ENCODE measurements around the gene SHROOM1.
"Not testable (repeated sequence)": the region's sequence is repeated elsewhere in the genome, so short reads cannot be mapped to it uniquely, and the experiment has no call there.

SHROOM1 gene

DNA sequence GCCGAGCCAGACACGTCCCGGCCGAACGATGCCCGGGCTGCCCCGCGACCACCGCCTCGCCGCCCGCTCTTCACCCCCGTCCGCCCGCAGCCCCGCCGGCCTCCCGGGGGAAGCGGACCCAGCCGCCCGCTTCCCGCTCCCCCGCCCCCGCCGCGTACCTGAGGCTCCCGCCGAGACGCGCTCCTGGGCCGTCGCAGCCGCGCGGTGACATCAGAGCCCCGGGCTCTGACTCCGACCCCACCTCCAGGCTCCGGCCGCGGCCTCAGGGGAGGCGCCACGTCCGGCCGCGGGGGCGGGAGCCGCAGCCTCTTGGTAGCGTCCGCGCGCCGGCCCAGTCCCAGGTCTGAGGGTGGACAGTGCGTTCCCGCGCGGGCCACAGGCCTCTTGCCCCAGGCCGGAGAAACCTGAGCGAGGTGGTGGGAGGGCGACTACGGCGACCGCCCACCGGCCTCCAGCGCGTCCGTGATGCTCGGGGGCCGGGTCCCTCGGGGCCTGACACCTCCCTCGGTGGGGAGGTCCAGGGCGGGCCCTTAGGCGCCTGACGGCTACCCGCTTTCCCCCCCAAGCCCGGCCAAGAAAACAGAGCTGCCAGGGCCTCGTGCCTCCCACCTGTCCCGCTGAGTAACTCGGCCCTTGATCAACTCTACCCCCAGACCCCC is at the start of gene SHROOM1:
TSS of gene SHROOM1 (minus strand) at position 212 of the 659 bp plus-strand sequence. CDS start 4,507 bp downstream, outside the sequence.
- peak in 18 of 56 donors; percentile 14 to 65 (median 40) for DNase-seq

GRCh38 chr5:132877938-132878337 is 47.5 kb upstream of the SHROOM1 start:
- peak in 13 of 56 donors; percentile 7 to 28 (median 10) for DNase-seq

DNA sequence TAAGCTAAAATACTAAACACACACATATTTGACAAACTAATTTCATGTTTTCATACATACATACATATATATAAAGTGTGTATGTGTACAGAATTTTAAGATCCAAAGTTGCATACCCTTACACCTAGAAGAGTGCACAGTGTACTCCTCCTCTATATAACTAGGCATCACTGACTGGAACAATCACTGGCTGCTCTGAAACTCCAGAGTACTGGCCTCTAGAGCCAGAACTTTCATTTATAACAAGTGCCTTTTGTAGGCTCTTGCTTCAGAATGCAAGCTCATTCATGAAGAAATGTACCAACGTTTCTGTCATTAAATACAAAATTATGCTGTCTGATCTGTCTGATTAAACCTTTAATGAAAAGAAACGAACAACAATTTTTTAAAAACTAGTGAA is 47.0 kb upstream of the SHROOM1 start:
- no peak for DNase-seq

- DNase-seq, result no peak
These were observed 45.7 kb upstream of the SHROOM1 start for GRCh38 chr5:132876020-132876759.

GRCh38 chr5:132873930-132874271 is 43.5 kb upstream of the SHROOM1 start:
- DNase-seq, result no peak

DNA sequence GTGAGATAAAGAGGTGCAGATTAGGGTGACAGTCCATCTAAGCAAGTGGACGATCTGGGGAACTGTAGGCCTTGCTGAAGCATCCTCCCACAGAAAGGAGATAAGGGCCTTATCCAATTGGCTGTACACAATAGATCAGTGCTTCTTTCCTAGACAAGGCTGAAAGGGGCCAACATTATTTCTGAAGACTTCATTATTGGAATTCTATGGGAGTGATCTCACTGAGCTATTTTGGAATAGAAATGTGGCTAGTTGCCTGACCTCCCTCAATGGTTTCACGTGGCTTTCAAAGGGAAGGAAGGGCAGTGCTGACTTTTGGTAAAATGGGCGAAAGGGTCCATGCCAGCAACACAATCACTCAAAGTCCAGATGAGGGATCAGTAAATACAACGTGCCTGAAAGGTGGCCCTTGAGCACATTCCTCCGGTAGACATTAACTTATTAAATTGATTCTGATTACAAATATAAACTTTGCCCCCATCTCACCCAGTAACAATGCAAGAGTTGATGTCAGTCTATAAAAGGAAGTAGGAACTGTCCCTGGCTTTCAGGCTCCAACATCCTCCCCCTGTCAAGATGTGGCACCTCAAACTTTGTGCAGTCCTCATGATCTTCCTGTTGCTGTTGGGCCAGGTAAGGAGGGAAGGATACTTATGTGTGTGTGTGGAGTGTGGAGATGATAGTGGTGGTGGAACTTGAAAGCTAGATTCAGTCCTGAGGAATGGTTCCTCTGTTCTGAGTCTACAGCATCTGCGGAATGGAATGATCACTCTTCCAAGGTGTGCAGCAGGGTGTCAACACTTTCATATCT is 42.9 kb upstream of the SHROOM1 start, which contains the start of gene LEAP2:
TSS of gene LEAP2 (plus strand) at position 550 of the 811 bp plus-strand sequence. CDS start at position 577, 27 bp downstream.
- DNase-seq, result no peak

- DNase-seq, result no peak
These were observed 42.3 kb upstream of the SHROOM1 start for GRCh38 chr5:132872788-132873118.

DNA sequence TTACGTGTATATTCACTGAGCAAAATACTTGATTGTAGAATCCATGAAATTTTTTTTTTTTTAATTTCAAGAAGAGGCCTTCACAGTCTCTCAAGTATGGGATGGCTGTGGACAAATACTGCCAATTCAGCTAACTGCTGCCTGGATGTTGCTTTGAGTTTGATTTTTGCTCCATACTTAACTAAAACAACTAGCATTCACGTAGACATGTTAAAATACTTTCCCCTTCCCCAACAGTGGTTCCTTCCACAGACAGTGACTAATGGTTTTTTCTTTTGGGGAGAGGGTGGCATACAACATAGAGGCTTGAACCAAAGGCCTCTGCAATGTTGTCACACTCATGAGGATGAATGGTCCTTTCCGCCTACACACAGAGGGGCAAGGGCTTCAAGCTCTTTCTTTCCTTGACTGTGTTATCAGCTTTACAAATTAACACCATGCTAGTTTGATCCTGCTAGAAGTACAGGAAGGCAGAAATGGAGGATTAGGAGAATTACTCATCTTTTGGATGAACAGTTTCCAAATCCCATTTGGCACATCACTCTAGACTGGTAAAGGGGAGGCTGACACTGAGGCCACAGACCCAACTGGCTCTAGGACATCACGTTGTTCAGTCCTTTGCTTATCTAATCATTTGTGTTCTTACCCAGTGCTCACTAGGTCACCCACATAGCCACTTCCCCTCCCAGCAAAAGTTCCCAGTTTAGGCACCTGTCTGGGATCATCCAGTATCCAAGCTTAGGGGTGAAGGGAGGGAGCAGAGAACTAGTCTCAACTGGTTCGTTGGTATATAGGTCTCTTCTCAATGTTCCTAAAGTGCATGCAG is 41.2 kb upstream of the SHROOM1 start:
- no peak for DNase-seq

DNA sequence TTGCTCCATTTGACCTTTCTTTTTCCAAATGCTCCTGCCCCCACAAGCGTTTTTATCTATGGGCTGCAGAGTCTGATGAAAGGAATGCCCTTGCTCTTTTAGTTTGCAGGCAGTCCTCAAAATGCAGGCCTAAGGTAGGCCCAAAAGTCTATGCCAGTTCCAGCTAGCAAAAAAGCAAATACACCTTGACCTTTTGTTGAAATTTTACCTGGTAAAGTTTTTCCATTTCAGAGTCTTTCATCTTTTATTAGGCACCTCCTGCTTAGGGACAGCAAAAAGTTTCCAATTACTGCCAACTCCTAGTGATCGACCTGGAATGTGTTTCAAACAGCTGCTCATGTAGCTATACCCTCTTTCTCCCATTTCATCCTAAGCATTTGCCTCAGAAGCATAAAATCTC is 40.4 kb upstream of the SHROOM1 start:
- DNase-seq, result no peak

DNA sequence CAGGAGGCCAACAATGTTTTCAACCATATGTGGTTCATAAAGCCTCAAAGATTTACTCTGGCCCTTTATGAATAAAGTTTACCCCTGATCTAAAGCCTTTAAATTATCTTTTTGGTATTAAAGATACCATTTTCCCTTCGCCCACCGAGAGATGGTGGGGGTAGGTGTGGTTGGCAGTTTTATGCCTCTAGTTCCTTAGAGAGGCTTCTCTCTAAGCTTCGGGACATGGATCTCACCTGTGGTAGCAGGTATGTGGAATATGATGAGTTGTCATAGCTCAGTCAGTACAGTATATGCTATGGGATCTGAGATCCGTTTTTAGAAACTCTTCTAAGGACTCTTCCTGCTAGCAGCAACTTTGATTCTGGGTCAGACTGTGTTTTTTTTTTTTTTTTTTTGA is 38.3 kb upstream of the SHROOM1 start:
- DNase-seq, result no peak

DNA sequence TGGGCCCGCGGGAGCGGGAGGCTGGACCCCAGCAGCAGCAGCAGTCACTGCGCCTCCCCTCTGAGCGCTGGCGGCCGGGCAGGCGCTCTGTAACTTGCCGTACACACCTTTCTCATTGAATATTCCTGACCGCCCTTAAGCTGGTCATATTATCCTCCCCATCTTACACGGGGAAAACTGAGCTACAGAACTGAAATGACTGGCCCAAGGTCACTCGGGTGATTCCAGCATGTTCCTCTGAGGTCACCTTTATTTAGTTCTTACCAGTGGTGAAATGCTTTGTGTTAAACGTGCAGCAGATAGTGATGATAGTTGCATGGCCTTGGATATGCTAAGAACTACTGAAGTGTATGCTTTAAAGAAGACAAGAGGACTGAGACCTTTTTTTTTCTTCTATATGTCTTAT is 36.6 kb upstream of the SHROOM1 start:
- no peak for DNase-seq

GRCh38 chr5:132866342-132867045 is 36.0 kb upstream of the SHROOM1 start, which contains the start of the genes GDF9 and UQCRQ:
TSS of gene GDF9 (minus strand) at chr5:132866469. CDS start at chr5:132864533, 1,936 bp downstream.
TSS of gene UQCRQ (plus strand) at chr5:132866642. CDS start at chr5:132866882, 240 bp downstream.
- DNase-seq, result peak; percentile 83 to 99 (median 97)

GRCh38 chr5:132865668-132866341 is 35.4 kb upstream of the SHROOM1 start:
- DNase-seq, result peak in 5 of 56 donors; percentile 13 to 53 (median 33)

DNA sequence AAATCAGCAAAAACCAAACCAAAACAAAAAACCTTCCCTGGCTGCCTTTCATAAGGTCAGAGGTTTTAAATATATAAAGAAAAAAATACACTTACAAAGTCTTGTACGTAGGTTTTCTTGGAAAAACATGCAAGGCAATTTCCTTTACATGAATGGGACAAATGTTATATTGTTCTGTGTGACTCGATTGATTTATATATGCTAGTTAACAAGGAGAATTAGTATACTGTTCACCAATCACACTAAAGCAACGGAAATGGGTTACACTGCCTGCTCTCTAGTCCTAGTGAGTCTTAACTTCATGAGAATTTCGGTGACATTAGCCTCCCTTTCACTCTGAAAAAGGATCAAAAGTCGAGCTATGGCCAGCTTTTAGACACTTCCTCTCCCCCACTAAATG is 30.3 kb upstream of the SHROOM1 start:
- DNase-seq, result no peak

DNA sequence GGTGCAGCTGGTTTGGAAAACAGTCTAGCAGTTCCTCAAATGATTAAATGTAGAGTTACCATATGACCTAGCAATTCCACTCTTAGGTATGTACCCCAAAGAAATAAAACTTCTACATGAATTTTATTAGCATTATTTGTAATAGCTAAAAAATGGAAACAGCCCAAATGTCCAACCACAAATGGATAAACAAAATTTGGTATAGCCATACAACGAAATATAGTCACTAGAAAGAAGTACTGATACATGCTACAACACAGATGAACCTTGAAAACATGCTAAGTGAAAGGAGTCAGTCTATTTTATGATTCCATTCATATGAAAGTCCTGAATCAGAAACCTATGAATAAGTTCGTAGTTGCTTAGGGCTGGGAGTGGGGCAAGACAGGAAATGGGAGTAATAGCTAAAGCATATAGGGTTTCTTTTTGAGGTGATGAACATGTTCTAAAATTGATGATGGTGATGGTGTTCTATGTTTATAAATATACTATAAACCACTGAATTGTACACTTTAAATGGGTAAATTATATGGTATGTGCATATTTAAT is 29.5 kb upstream of the SHROOM1 start:
- no peak for DNase-seq

DNA sequence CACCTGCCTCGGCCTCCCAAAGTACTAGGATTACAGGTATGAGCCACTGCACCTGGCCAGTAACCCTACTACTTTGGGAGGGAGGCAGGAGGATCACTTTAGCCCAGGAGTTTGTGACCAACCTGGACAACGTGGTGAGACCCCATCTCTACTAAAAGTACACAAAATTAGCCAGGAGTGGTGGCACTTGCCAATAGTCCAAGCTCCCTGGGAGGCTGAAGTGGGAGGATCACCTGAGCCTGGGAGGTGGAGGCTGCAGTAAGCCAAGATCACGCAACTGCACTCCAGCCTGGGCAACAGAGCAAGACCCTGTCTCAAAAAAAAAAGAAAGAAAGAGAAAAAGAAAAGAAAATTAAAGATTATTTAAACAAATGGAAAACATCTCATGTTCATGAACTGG is 25.6 kb upstream of the SHROOM1 start:
- no peak for DNase-seq

GRCh38 chr5:132854992-132855391 is 24.5 kb upstream of the SHROOM1 start:
- DNase-seq, result not testable (repeated sequence)

DNA sequence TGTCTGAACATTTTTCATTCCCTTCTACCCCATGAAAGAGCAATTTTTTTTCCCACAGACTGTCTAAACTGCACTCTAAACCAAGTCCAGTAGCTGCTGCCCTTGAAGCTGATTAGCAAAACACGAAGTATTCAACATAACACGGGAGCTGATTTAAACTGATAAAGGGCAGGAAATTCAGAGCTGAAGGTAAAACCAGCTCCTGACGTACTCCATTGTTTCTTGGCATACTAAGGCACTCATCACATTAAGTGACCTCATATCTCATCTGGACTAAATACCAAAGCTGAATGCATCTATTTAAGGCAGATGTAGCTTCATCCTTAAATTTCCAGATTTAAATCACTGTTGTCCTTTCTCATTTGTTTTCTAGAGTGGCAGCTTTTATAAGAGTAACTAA is 23.9 kb upstream of the SHROOM1 start:
- DNase-seq, result no peak

- DNase-seq, result no peak
These were observed 23.3 kb upstream of the SHROOM1 start for GRCh38 chr5:132853790-132854189.
